ENCODE measurements around the gene TMEM125.

Gene TMEM125

GRCh38 chr1:43272576-43273571, 3.1 kb downstream of the TMEM125 start:
- DNase-seq (ENCODE audit: low read depth in 3 of 3, low spot score in 1 of 3) = no peak

- DNase-seq (ENCODE audit: low read depth in 3 of 3, low spot score in 1 of 3) = no peak
These were observed 3.9 kb downstream of the TMEM125 start for GRCh38 chr1:43273708-43274107.

- no peak for DNase-seq (ENCODE audit: low read depth in 3 of 3, low spot score in 1 of 3)
These were observed 4.5 kb downstream of the TMEM125 start for GRCh38 chr1:43274125-43274803.

- no peak for DNase-seq (ENCODE audit: low read depth in 3 of 3, low spot score in 1 of 3)
These were observed 5.0 kb downstream of the TMEM125 start for GRCh38 chr1:43274804-43275180.

GRCh38 chr1:43275826-43276620, 6.2 kb downstream of the TMEM125 start:
- DNase-seq (ENCODE audit: low read depth in 3 of 3, low spot score in 1 of 3) = no peak

GRCh38 chr1:43276673-43277072, 6.9 kb downstream of the TMEM125 start:
- DNase-seq (ENCODE audit: low read depth in 3 of 3, low spot score in 1 of 3) = no peak

GRCh38 chr1:43277116-43277876, 7.5 kb downstream of the TMEM125 start:
- DNase-seq (ENCODE audit: low read depth in 3 of 3, low spot score in 1 of 3) = no peak

- no peak for DNase-seq (ENCODE audit: low read depth in 3 of 3, low spot score in 1 of 3)
These were observed 9.4 kb downstream of the TMEM125 start for GRCh38 chr1:43279161-43279560.

- no peak for DNase-seq (ENCODE audit: low read depth in 3 of 3, low spot score in 1 of 3)
These were observed 9.9 kb downstream of the TMEM125 start for GRCh38 chr1:43279666-43280065.

GRCh38 chr1:43280692-43281091, 10.9 kb downstream of the TMEM125 start:
- no peak for DNase-seq (ENCODE audit: low read depth in 3 of 3, low spot score in 1 of 3)

GRCh38 chr1:43282220-43283195, 12.7 kb downstream of the TMEM125 start:
- no peak for DNase-seq (ENCODE audit: low read depth in 3 of 3, low spot score in 1 of 3)

- no peak for DNase-seq (ENCODE audit: low read depth in 3 of 3, low spot score in 1 of 3)
These were observed 14.3 kb downstream of the TMEM125 start for GRCh38 chr1:43284065-43284464.

- DNase-seq (ENCODE audit: low read depth in 3 of 3, low spot score in 1 of 3) = no peak
These were observed 14.8 kb downstream of the TMEM125 start for GRCh38 chr1:43284546-43285110.

- no peak for DNase-seq (ENCODE audit: low read depth in 3 of 3, low spot score in 1 of 3)
These were observed 15.6 kb downstream of the TMEM125 start, which contains the start of gene C1orf210 for GRCh38 chr1:43285269-43285990. TSS of gene C1orf210 (minus strand) at chr1:43285581. CDS start at chr1:43283270, 2,311 bp downstream.

- DNase-seq (ENCODE audit: low read depth in 3 of 3, low spot score in 1 of 3) = no peak
These were observed 16.3 kb downstream of the TMEM125 start for GRCh38 chr1:43286115-43286514.

GRCh38 chr1:43286533-43286932, 16.8 kb downstream of the TMEM125 start:
- no peak for DNase-seq (ENCODE audit: low read depth in 3 of 3, low spot score in 1 of 3)

GRCh38 chr1:43288058-43288784, 18.4 kb downstream of the TMEM125 start:
- DNase-seq (ENCODE audit: low read depth in 3 of 3, low spot score in 1 of 3) = no peak
